ENCODE results near the gene TTC4. TPM values are rescaled to one million over a fixed set of nuclear protein-coding genes. Genes with fewer than 3 reads are reported as not detected.

TTC4 gene
- total RNA-seq, 1 experiment from 2014 or later, result 30.8 TPM

DNA sequence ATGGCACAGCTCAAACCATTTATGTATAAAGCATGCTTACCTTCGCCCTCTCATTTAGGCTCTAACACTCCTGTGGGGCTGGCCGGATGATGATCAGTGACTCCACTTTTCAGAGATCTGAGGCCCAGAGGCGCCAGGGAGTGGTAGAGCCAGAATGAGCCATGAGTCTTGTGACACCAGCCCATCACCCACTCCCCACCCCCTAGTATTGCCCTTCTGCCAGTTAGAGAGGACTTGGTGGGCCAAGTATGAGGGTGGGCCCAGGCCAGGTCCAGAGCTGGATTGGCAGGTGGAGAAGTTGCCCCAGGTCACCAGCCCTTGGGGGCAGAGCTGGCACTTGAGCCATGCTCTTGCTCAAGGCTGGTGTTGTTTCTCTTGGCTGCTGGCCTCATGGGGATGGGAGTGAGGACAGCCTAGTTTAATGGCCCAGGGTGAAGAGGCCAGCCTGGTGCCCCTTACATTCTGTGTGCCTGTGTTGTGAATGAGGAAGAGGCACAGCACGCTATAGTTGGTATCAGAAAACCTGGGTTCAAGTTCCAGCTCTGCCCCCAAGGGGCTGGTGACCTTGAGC lies 30.2 kb upstream of the TTC4 start:
- Mint-ChIP-seq H3K9me3 (no peaks in the 10 kb centered on the region; a peak in 1 of 5 replicates), H3K27ac (no peak overlapping the region), H3K4me3 (no peak overlapping the region), H3K36me3 (ENCODE audit: insufficient read depth in 1 of 3, low read depth in 3 of 3) (no peaks in the 10 kb centered on the region), H3K4me1 (peaks cover 0 to 5% of the 10 kb centered on the region in 2 experiments; a peak in 2 of 4 replicates), H3K27me3 (ENCODE audit: low read depth) (peaks cover 4% of the 10 kb centered on the region)
- H4K20me1 ChIP-seq (ENCODE audit: control insufficient read depth, insufficient read depth, insufficient read length), result no peaks in the 10 kb centered on the region
- H3K18ac ChIP-seq (ENCODE audit: insufficient read length, low read depth, low read length), result no peak overlapping the region
- H3K23ac ChIP-seq (ENCODE audit: insufficient read length, low read depth, low read length), result no peak overlapping the region
- H3K9me3 ChIP-seq (ENCODE audit: control insufficient read depth, low read depth, low read length), result no peaks in the 10 kb centered on the region
- no peak overlapping the region for H4K5ac ChIP-seq (ENCODE audit: insufficient read length, low read depth, low read length)
- H2AK5ac ChIP-seq (ENCODE audit: insufficient read length, low read length), result no peak overlapping the region
- H2BK12ac ChIP-seq (ENCODE audit: insufficient read length, low read depth, low read length), result no peak overlapping the region
- H2BK5ac ChIP-seq (ENCODE audit: insufficient read length, low read length), result no peak overlapping the region
- TF ChIP-seq, protein P1, sequence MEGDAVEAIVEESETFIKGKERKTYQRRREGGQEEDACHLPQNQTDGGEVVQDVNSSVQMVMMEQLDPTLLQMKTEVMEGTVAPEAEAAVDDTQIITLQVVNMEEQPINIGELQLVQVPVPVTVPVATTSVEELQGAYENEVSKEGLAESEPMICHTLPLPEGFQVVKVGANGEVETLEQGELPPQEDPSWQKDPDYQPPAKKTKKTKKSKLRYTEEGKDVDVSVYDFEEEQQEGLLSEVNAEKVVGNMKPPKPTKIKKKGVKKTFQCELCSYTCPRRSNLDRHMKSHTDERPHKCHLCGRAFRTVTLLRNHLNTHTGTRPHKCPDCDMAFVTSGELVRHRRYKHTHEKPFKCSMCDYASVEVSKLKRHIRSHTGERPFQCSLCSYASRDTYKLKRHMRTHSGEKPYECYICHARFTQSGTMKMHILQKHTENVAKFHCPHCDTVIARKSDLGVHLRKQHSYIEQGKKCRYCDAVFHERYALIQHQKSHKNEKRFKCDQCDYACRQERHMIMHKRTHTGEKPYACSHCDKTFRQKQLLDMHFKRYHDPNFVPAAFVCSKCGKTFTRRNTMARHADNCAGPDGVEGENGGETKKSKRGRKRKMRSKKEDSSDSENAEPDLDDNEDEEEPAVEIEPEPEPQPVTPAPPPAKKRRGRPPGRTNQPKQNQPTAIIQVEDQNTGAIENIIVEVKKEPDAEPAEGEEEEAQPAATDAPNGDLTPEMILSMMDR (conservative IDR thresholded peaks at IDR 0.05), result no peak
- no peak overlapping the region for H2AFZ ChIP-seq (ENCODE audit: low read length)
- no peaks in the 10 kb centered on the region for H3K79me1 ChIP-seq (ENCODE audit: insufficient read depth, low read depth, low read length, poor library complexity, severe bottlenecking)
- H3K56ac ChIP-seq (ENCODE audit: insufficient read length, low read depth, low read length), result no peak overlapping the region
- no peak overlapping the region for H2BK20ac ChIP-seq (ENCODE audit: low read depth, low read length, poor library complexity, severe bottlenecking)
- no peak overlapping the region for H3K27ac ChIP-seq (ENCODE audit: insufficient read length, low read depth, low read length)
- no CpG with 5 or more reads among the region's 4 CpGs for whole genome bisulfite sequencing (ENCODE audit: extremely low coverage, insufficient read length, low lambda C conversion rate)
- H2BK15ac ChIP-seq (ENCODE audit: low read depth, low read length), result no peak overlapping the region
- no peak overlapping the region for H3K9ac ChIP-seq (ENCODE audit: extremely low read depth, insufficient read length, low read length)
- no peaks in the 10 kb centered on the region for H3K4me1 ChIP-seq (ENCODE audit: insufficient read depth, low read length)
- H4K8ac ChIP-seq (replicated peaks; ENCODE audit: insufficient read length, low read depth, low read length), result no peak overlapping the region
- no peak for DNase-seq
- H3K23me2 ChIP-seq (ENCODE audit: insufficient read length, low read depth, low read length, poor library complexity, severe bottlenecking), result no peaks in the 10 kb centered on the region
- no peak overlapping the region for H2BK120ac ChIP-seq (ENCODE audit: low read depth, low read length, poor library complexity, severe bottlenecking)
- no peak overlapping the region for H4K91ac ChIP-seq (ENCODE audit: insufficient read length, low read depth, low read length)
- no peaks in the 10 kb centered on the region for H3K27me3 ChIP-seq (ENCODE audit: insufficient read depth, low read length)
- H3K79me2 ChIP-seq (ENCODE audit: insufficient read depth, low read length), result no peaks in the 10 kb centered on the region
- no peak overlapping the region for H3T11ph ChIP-seq (ENCODE audit: low read length)
- H3K4me2 ChIP-seq (ENCODE audit: insufficient read depth, insufficient read length, low read length), result no peak overlapping the region
- no peak overlapping the region for H3K4ac ChIP-seq (ENCODE audit: low read depth, low read length)
- no peak overlapping the region for H3K14ac ChIP-seq (ENCODE audit: insufficient read depth, low read length)
